Endothelial cell of hepatic sinusoid (primary cell): ENCODE data around the gene SERPINB12.

Experiments used
- in situ Hi-C: cut with HindIII; loops from 2 replicates; pipeline ENCODE4 v1.10.0; 2017; ENCODE audit warnings: low sequenced_read_pairs

The SERPINB12 gene, protein sequence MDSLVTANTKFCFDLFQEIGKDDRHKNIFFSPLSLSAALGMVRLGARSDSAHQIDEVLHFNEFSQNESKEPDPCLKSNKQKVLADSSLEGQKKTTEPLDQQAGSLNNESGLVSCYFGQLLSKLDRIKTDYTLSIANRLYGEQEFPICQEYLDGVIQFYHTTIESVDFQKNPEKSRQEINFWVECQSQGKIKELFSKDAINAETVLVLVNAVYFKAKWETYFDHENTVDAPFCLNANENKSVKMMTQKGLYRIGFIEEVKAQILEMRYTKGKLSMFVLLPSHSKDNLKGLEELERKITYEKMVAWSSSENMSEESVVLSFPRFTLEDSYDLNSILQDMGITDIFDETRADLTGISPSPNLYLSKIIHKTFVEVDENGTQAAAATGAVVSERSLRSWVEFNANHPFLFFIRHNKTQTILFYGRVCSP

DNA sequence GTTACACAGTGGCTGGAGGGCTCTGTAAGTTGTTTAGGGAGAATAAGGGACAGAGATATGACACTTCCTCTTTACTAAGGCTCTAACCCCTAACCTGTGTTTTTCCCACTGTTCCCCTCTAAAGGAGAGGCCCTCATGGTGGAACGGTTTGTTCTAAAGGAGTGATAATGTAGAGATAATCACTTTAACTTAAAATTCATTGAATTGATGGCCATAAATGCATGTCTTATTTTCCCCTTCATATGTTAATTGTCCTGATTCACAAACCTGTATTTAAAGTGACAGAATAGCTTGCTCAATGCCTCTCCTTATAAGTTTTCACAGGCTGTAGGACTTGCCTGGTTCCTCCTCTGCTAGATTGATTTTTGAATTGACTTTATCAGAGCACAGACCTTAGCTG is at the start of gene SERPINB12:
Gene SERPINB12, plus strand, starts transcription at position 301 of the 400 bp plus-strand sequence. CDS start 13,791 bp downstream, outside the sequence.
- in situ Hi-C loops, result no loop called here

DNA sequence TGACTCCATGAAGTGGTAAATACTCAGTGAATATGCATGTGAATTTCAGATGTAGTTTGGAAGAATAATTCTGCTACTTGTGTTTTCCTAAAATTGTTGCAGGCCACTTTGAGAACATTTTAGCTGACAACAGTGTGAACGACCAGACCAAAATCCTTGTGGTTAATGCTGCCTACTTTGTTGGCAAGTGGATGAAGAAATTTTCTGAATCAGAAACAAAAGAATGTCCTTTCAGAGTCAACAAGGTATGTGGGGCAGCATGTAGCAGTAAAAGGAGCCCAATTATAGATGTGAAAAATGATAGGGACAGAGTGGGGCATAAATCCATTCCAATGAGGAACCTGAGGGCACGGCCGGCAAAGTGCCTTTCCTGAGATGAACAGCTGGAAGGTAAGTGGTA is 49.3 kb upstream of the SERPINB12 start:
- in situ Hi-C loops, result no loop called here

DNA sequence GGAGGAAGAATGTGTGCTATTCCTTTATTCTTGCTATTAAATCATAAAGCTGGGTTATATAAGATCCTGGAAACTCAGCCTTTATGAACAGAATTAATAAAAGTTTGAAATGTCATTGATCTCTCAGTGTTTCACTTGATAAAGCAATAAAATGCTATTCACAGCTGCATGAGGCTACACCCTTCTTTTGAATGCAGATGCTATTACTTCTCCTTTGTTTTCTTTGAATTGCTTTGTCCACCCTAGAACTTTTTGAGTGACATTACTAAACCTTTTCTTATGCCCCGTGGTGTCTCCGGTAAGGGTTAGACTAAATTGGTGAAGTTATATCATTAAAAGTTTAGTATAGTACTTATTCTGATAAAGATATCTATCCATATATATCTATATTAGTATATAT is 46.5 kb upstream of the SERPINB12 start:
- in situ Hi-C loops, result no loop called here

DNA sequence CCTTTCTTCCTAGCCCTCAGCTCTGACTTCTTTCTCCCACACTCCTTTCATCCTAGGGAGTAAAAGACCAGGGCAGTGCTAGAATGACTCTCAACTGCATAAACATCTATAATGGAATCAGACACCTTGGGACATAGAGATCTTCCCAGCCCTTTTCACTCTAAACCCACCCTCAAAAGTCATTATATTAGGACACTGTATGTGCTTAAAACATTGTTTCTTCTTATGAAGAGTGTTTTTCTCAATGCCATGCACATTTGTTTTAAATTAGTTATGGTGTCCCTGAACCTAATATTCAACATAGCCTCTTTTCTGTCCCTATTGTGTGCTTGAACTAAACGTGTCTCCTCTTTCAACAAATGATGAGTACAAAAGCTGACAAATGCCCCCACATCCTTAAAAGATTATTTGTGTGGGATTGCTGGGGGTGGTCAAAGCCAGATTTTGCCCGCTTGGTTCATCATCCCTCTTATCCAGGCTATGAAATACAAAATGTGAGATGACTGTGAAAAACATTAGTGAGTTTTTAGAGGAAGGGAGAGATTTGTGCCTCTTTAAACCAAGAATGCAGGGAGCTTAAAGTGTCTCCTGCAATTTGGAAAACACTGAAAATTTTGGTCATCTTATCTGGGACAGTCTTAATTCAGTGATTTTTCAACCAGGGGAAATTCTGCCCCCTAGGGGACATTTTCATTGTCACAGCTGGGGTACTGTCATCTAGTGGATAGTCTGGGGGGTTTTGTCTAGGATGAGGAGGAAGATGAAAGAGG is 36.4 kb upstream of the SERPINB12 start:
- in situ Hi-C loops, result no loop called here

DNA sequence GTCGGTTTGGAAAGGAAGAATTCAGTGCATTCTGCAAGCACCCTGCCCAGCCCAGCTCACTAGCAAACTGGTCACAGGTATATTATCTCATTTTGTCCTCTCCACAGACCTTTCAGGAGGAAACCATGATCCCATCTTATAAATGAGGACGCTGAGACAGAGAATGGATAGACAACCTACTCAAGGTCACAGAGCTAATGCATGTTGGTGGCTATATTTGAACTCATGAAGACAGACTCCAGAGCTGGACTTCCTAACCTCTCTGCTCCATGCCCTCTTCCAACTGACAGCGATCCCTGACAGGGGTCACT is 35.9 kb upstream of the SERPINB12 start:
- in situ Hi-C loops, result no loop called here

DNA sequence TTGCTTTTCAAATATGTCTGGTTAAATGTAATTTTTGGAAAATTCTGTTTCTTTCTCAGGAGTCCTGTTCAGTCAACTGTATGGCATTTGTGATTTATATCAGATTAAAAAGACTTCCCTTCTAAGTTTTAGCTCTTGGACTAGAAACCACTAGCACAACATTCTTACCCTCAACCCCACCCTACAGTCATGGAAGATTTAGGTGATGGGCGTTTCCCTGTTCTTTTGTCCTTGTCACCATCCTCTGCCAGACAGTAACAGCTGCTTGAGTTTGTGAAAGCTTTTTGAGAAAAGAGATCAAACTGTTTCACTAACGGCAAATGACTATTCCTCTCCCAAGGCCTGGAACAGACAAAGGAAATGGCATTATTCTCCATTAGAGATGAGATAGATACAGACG is 33.6 kb upstream of the SERPINB12 start:
- in situ Hi-C loops, result no loop called here

DNA sequence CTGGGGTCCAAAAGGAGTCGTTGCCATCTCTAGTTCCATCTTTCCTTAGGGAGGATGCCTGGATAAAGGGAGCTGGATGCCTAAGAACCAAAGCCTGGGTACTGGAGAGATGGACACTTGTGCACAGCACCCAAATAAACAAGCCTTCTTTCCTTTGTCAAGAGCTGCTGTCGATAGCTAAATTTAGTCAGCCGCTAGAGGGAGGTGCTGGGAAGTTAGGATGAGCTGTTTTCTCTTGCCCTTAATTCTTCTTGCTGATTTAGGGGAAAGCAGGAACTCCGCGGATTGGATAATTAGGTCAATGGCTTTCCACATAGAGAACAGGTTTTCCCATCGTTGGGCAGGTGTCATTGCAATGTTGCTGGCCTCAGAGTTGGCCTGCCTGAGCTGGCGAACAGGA is 30.9 kb upstream of the SERPINB12 start:
- in situ Hi-C loops, result no loop called here

DNA sequence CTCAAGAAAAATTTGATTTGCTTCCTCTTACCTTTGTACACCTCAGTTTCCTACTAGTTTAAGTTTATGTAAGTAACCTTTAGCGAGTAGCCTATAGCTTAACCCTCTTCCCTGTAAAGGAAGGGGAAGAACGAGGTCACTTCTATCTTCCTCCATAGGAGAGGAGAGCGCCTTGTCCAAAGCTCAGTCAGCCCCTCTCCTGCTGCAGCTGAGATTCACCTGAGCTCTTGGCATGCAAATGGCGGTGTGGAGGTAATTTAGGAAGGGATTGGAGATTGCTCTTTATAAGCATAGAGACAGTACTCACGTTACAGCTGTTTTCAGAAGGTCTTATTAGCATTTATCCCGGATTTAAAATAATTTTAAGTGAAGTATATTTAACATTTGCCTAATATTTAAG is 27.8 kb upstream of the SERPINB12 start:
- in situ Hi-C loops, result no loop called here

DNA sequence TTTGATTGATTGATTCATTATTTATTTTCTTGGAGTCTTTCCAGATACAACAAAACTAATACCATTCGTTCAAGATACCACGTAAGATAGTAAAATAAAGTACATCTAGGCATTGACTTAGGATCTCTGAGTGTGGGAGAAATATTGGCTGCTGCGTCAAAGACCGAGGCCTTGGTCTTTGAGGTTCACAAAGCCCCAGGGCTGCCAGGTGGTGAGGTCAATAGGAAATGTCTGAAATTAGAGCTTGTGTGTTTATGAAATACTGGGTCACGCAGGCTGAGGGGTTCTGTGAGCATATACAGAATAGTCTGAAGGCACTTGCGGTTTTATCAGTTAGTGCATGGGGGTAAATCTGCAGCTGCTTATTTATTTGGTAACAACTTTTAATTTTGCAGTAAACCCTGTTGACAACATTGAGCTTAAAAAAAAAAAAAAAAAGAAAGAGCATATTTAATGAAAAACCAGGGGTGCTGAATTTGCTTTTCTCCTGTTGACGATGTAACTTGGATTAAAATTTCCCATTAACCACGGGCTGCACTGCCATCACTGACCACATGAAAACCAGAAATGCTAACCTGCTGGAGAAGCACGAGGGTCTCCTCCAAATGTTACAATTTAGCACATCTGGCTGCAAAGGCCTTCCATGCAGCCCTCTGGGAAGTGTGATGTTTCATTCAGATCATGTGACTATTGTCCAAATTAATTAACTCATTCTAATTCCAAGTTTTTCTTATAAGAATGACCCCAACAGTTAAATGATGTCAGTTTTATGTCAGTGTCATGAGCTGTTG is 27.1 kb upstream of the SERPINB12 start:
- in situ Hi-C loops, result no loop called here

DNA sequence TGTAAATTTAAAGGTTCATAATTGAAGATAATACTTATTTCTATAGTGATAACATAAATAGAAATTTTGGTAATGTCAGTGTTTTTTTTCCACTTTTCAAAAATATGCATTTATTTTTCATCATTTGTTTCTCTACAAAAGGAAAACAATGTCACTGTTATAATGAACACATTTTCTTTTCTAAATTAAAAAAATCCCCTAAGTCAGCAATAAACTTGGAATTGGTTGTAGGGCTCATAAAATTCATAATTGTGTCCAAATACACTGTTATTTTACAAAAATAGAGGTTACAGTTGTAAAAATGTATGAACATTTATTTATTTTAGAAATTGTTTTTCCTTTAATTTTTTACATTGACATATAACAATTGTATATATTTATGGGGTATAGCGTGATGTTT is 26.4 kb upstream of the SERPINB12 start:
- in situ Hi-C loops, result no loop called here

DNA sequence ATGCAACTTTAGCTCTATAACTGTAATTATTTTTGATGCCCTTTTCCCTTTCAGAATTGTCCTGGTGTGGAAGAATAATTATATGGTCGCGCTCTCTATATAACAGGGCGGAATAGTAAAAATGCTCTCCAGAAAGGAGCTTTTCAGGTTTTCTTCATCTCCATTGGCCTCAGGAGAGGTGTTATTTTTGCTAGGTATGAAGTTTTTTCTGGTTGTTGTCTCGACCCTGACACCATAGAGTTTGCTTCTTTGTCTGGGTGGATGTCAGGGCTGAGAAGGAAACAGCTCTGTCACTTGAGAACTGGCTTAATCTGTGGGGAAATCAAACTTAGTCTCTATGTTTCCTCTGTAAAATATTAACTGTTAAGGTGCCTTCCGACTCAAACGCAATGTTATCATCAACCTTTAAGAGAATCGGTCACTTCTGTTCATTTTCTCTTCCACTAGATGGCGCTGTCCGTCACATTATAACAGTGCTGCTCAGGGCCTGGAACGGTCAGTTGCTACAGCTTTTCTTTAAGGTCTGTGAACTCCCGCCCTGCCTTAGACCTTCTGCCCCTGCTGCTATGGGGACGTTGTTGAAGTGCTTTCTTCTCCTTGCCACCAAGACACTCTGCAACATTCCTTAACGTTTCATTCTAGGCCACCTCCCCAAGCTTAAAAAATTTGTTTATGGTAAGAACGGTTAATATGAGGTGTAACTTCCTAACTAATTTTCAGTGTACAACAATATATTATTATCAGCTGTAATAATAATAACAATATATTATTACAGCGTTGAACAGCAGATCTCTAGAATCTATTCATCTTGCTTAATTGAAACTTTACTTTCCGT is 23.8 kb upstream of the SERPINB12 start:
- in situ Hi-C loops, result no loop called here

DNA sequence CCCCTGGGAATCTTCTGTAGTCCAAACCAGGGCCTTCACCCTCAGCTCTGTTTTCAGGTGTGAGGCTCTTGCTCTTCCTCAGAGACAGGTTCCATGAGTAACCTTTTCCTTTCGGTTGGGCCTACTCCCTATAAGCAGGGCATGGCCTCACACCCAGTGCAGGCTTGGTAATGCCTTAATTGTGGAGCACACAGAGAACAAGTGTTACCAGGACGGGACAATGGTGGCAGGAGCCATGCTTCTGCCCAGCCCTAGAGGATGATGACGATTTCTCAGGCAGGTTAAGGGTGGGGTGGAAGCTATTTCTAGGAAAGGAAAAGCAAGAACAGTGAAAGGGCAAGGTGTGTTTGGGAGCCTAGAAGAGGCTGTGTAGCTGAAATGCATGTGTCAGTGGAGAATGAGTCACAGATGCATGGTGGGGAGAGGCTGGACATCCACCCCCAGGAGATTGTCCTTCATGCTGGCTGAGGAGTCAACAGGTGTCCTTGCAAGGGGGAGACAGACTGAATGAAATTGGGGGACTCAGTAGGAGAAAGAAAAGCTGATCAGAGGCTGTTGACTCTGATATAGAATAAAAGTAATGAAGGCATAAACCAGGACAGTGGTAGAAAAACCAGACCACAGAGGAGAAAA is 22.0 kb upstream of the SERPINB12 start:
- in situ Hi-C loops, result no loop called here

DNA sequence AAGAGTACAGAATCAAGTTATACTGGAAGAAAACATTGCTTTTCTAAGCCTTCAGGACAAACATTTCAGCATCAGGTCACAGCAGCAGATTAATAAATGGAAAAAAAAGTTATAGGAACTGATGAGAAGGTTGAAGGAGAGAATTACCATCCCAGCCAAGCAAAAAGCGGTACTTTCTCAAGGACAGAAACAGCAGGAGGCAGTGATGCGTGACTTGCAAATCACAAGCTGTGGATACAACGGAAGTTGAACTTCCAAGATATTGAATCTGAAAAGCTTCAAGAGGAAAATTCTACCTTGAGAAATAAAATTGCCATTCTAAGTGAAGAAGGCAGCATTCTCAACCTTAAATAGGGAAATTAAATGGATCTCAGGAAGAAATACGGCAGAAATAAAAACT is 18.5 kb upstream of the SERPINB12 start:
- in situ Hi-C loops, result no loop called here

DNA sequence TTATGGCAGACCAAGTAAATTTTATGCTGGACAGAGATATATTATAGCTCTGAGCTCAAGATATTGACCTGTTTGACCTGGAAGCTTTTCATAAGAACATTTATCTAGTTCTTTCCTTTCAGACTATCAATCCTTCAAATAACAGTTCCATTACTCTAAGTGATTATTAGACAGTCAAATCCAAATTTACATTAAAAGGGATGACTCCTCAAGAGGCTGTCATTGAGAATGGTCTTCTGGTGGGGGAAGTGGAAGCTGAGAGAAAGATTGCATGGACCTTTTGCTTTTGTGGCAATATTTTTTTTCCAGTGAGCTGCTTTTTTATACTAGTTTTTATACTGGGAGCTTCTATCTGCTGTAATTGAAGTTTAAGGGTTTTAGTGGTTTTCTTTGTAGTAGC is 14.9 kb upstream of the SERPINB12 start:
- in situ Hi-C loops, result no loop called here

DNA sequence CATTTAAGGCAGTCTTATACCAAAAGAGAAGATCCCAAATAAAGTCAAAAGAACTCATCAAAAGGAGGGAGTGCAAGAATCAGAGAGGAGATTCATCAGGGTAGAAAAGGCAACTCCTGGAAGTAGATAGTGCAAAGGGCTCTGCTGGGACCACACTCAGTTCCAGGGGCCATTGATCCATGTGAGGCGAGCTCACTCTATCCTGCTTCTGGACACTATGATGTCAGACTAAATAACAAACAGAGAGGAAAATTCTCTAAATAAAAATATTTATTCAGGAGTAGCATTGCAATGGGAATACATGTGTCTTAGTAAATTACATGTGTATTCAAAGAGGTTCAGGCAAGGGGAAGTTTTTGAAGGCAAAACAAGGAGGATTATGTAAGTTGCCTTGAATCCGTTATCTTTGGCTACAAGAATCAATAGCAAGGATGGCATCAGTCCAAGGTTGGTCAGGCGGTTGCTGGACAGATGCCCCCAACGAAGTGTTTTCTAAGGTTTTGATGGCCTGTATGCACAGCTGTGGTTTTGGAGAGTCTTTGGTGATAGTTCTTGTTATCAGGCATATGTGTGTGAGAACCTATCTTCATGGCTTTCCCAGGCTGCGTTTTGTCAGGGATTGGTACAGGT is 13.2 kb upstream of the SERPINB12 start:
- in situ Hi-C loops, result no loop called here

DNA sequence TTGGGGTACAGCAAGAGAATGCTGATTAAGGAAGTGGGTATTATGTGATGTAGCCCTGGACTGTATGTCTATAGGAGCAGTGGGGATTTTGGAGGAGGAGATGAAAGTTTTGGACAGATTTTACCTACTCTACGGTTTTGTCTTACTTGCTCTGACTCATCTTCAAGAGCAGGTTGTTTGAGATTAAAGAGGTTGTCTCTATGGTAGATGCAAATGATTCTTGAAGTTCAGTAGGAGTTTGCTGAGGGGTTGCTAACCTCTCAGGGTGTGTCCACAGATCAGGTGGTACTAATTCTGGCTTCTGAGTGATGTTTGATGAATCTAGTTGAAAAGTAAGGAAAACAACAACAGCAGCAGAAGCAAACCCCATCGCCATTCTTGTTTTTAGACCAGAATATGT is 9.7 kb upstream of the SERPINB12 start:
- in situ Hi-C loops, result no loop called here

DNA sequence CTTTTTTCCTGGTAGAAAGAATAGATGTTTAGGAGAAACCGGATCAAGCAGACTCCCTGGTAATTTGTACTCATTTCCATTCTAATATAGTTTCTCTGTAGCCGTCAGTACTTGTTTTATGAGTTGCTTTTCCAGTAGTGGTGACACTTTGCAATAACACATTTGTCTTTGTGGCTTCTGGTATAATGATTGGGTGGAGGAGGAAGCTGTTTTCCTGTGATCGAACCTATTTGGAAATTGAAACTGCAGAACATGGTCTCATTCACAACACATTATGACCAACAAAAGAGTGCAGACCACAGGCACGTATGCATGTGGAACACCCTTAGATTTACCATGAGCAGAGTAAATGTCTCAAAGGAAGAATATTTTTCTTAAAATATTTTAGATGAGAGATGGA is 7.6 kb upstream of the SERPINB12 start:
- in situ Hi-C loops, result no loop called here

DNA sequence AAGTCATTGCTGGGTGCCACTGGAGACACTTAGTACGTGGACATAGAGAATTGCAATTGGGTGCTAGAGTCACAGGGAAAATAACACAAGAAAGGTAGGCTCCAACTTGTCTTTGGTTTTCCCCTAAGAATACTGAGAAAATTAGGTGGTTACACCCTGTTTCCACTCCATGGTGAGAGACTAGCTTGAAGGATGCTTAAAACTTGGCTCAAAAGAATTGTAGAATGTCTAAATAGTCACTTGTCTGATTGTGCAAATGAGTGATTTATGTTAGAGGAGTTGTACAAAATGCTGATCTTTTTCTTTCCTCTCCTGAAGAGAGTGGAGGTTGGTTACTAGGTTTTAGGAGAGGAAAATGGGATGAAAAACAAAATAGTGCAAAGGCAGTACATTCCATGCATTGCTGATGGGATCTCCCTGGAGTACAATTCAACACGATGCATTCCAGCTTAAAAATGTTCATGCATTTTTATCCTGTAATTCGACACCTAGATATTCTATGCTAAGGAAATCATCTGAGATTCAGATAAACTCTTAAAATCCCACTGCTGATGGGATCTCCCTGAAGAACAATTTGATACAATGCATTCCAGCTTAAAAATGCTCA is 2.2 kb upstream of the SERPINB12 start:
- in situ Hi-C loops, result no loop called here

DNA sequence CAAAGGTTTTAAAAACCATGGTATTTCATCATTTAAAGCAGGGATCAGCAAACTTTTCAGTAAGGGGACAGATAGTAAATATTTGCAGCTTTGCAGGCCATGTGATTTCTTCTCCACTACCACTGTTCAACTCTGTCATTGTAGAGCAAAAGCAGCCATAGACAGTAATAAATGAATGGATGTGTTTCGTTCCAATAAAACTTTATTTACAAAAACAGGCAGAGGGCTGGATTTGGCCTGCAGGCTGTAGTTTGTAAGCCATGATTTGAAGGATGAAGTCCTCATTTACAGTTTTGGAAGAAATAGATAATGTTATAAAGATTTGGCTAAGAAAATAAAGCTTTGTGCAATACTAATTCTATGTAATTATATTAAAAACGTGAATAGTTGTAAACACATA is 1.8 kb downstream of the SERPINB12 start:
- in situ Hi-C loops, result no loop called here
